K562 (cell line): ENCODE measurements around the gene AGT. TPM values are rescaled to one million over a fixed set of nuclear protein-coding genes. Genes with fewer than 3 reads are reported as not detected.

Source experiments
- ETS1 ChIP-seq: conservative IDR thresholded peaks from 2 replicates; pipeline ENCODE4 v1.6.1; 2011; ENCODE audit warnings: low read depth, mild to moderate bottlenecking, low read length; ENCODE audit not compliant: control insufficient read depth
- HNRNPLL ChIP-seq: fragments of 200-400 bp; formaldehyde crosslinking; IDR thresholded peaks from 2 replicates; pipeline ENCODE4 v1.6.1; 2017; ENCODE audit warnings: low read length, low read depth, mild to moderate bottlenecking; ENCODE audit not compliant: poor library complexity, severe bottlenecking
- KLF1 ChIP-seq: fragments of 450-650 bp; IDR thresholded peaks from 2 replicates; pipeline ENCODE4 v1.6.1; 2016; ENCODE audit warnings: missing genetic modification characterization, missing compliant biosample characterization
- STAT5A ChIP-seq: IDR thresholded peaks from 2 replicates; pipeline ENCODE4 v1.6.1; 2012; ENCODE audit warnings: low read length, inconsistent platforms, borderline replicate concordance
- TFE3 ChIP-seq: fragments of 450-650 bp; formaldehyde crosslinking; IDR thresholded peaks from 2 replicates; pipeline ENCODE4 v1.4.0; 2020; ENCODE audit warnings: mild to moderate bottlenecking, mixed read lengths
- U2AF1 ChIP-seq: fragments of 200-400 bp; formaldehyde crosslinking; optimal IDR thresholded peaks from 2 replicates; pipeline ENCODE3; 2017; ENCODE audit warnings: mild to moderate bottlenecking, low read depth, low read length, moderate library complexity
- U2AF2 ChIP-seq: fragments of 200-400 bp; formaldehyde crosslinking; optimal IDR thresholded peaks from 2 replicates; pipeline ENCODE3; 2017; ENCODE audit warnings: low read depth, mild to moderate bottlenecking, low read length
- ZNF146 ChIP-seq: IDR thresholded peaks from one replicate; pipeline ENCODE4 v1.6.1; 2018; ENCODE audit warnings: missing compliant biosample characterization; ENCODE audit not compliant: unreplicated experiment
- polyA plus RNA-seq, 8 experiments: library from polyadenylated mRNA; depleted of rRNA in 4 of 8; stranded (reverse) in 5 of 8; unstranded in 3 of 8; fragments of >200 nt; fragmentation: Nextera tagmentation in 2 of 8; fragmentation: Illumina TruSeq in 1 of 8; extraction: Ambion mirVana in 2 of 8; extraction: Trizol in 1 of 8; gene quantifications; 2 replicates each; pipeline versions ENCODE4 v1.2.1 to v1.2.3, GENCODE V29; 2011 to 2014; ENCODE audit warnings: inconsistent platforms in 1 of 8, missing spikeins in 1 of 8
- total RNA-seq, 7 experiments: library from RNA; depleted of rRNA in 6 of 7; stranded (reverse); fragments of >200 nt in 6 of 7; fragmentation: Illumina TruSeq in 2 of 7; extraction: Trizol in 2 of 7; gene quantifications; 2 replicates each; pipeline versions ENCODE4 v1.2.1 to v1.2.3, GENCODE V29; 2011 to 2021; ENCODE audit warnings: low replicate concordance in 1 of 7
- TF ChIP-seq, protein P1 (sequence below): sonication (generic); formaldehyde crosslinking; IDR thresholded peaks from 2 replicates; pipeline ENCODE4 v1.8.1; 2022; ENCODE audit warnings: missing genetic modification reagents

The AGT gene
- total and polyA plus RNA-seq, 9 of the 15 experiments (the other 6 are each of a cell fraction or from before 2014, with no cell fraction given), result 0.40 TPM; not detected in 8

DNA sequence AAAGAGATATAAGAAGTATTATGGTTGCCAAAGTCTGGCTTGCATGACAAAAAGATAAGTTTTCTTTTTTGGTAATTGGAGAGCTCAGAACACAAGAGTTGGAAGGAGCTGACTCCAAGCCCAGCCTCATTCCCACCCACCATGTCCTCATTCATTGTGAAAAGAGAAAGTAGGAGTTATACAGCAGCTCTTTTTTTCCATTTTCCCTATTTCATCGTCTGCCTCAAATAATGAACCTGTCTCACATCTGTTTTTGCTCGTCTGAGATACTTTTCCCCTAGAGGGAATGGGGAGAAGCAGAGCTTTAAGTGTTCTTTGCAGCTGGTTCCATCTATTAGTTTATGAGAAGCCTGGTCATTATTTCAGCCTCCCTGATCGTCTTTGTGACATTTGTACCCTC is 34.7 kb downstream of the AGT start (continued):
- TF ChIP-seq ETS1, result no peak
- TF ChIP-seq HNRNPLL, result no peak
- TF ChIP-seq STAT5A, result no peak
- TF ChIP-seq U2AF1, result no peak
- no peak for TF ChIP-seq KLF1
- no peak for TF ChIP-seq U2AF2
- no peak for TF ChIP-seq ZNF146 (CRISPR knock-in tag)
- no peak for TF ChIP-seq TFE3
- TF ChIP-seq, protein P1, sequence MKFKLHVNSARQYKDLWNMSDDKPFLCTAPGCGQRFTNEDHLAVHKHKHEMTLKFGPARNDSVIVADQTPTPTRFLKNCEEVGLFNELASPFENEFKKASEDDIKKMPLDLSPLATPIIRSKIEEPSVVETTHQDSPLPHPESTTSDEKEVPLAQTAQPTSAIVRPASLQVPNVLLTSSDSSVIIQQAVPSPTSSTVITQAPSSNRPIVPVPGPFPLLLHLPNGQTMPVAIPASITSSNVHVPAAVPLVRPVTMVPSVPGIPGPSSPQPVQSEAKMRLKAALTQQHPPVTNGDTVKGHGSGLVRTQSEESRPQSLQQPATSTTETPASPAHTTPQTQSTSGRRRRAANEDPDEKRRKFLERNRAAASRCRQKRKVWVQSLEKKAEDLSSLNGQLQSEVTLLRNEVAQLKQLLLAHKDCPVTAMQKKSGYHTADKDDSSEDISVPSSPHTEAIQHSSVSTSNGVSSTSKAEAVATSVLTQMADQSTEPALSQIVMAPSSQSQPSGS (CRISPR knock-in tag), result no peak
